ENCODE data around the gene DOCK9.

DNA sequence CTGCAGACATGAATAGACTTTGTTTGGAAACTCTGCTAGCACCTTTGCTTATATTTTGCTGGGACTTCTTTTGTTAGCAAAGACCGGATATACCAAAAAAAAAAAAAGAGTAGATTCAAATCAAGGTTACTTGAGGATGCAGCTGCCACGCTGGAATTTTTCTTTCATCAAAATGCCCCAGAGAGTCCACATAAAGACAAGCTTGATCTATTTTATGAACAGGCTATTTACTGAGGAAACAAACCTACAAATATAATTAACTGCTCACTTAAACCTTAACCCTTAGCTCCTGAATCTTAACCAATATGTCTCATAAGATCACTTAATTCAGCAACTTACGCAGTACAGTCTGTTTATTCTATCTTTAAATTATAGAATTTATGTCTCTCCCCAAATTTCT is 27.1 kb upstream of the DOCK9 start:
- TF ChIP-seq, protein P1, sequence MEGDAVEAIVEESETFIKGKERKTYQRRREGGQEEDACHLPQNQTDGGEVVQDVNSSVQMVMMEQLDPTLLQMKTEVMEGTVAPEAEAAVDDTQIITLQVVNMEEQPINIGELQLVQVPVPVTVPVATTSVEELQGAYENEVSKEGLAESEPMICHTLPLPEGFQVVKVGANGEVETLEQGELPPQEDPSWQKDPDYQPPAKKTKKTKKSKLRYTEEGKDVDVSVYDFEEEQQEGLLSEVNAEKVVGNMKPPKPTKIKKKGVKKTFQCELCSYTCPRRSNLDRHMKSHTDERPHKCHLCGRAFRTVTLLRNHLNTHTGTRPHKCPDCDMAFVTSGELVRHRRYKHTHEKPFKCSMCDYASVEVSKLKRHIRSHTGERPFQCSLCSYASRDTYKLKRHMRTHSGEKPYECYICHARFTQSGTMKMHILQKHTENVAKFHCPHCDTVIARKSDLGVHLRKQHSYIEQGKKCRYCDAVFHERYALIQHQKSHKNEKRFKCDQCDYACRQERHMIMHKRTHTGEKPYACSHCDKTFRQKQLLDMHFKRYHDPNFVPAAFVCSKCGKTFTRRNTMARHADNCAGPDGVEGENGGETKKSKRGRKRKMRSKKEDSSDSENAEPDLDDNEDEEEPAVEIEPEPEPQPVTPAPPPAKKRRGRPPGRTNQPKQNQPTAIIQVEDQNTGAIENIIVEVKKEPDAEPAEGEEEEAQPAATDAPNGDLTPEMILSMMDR (IDR thresholded peaks at IDR 0.05), result no peak
- TF ChIP-seq POLR2AphosphoS5 (IDR thresholded peaks at IDR 0.05; ENCODE audit: low read depth, low read length) (no peak), SIN3A (IDR thresholded peaks at IDR 0.05; ENCODE audit: borderline replicate concordance, insufficient read depth, low read depth, low read length) (no peak)
- TF ChIP-seq, protein P2, sequence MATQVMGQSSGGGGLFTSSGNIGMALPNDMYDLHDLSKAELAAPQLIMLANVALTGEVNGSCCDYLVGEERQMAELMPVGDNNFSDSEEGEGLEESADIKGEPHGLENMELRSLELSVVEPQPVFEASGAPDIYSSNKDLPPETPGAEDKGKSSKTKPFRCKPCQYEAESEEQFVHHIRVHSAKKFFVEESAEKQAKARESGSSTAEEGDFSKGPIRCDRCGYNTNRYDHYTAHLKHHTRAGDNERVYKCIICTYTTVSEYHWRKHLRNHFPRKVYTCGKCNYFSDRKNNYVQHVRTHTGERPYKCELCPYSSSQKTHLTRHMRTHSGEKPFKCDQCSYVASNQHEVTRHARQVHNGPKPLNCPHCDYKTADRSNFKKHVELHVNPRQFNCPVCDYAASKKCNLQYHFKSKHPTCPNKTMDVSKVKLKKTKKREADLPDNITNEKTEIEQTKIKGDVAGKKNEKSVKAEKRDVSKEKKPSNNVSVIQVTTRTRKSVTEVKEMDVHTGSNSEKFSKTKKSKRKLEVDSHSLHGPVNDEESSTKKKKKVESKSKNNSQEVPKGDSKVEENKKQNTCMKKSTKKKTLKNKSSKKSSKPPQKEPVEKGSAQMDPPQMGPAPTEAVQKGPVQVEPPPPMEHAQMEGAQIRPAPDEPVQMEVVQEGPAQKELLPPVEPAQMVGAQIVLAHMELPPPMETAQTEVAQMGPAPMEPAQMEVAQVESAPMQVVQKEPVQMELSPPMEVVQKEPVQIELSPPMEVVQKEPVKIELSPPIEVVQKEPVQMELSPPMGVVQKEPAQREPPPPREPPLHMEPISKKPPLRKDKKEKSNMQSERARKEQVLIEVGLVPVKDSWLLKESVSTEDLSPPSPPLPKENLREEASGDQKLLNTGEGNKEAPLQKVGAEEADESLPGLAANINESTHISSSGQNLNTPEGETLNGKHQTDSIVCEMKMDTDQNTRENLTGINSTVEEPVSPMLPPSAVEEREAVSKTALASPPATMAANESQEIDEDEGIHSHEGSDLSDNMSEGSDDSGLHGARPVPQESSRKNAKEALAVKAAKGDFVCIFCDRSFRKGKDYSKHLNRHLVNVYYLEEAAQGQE (IDR thresholded peaks at IDR 0.05; ENCODE audit: insufficient read depth in 1 of 2, low read depth in 2 of 2, low read length in 1 of 2), result no peak

All from Panc1 (cell line).